Effector memory CD4-positive, alpha-beta T cell (primary cell): ENCODE data around the gene TAF11L2.
"Not testable (repeated sequence)": the region's sequence is repeated elsewhere in the genome, so short reads cannot be mapped to it uniquely, and the experiment has no call there.

Experiments used
- DNase-seq, 3 donors: peaks; one replicate each; pipeline ENCODE4 v3.0.0-alpha.2; 2020
- H3K27ac ChIP-seq: 2 replicates; pipeline ENCODE4 v1.7.0; 2013; ENCODE audit warnings: mild to moderate bottlenecking, low read length, moderate library complexity; ENCODE audit not compliant: insufficient read depth, poor library complexity, severe bottlenecking
- H3K27me3 ChIP-seq: replicated peaks from 2 replicates; pipeline ENCODE4 v1.7.0; 2013; ENCODE audit warnings: mild to moderate bottlenecking, low read length; ENCODE audit not compliant: insufficient read depth, control insufficient read depth, poor library complexity, severe bottlenecking
- H3K36me3 ChIP-seq: 2 replicates; pipeline ENCODE4 v1.7.0; 2013; ENCODE audit warnings: mild to moderate bottlenecking, low read length, moderate library complexity; ENCODE audit not compliant: control insufficient read depth, insufficient read depth
- H3K4me1 ChIP-seq: 2 replicates; pipeline ENCODE4 v1.7.0; 2013; ENCODE audit warnings: low read length, mild to moderate bottlenecking; ENCODE audit not compliant: control insufficient read depth, insufficient read depth, poor library complexity, severe bottlenecking
- H3K4me3 ChIP-seq: 2 replicates; pipeline ENCODE4 v1.7.0; 2013; ENCODE audit warnings: low read length, low read depth, mild to moderate bottlenecking; ENCODE audit not compliant: insufficient read depth, poor library complexity, severe bottlenecking
- H3K9me3 ChIP-seq: 2 replicates; pipeline ENCODE4 v1.7.0; 2013; ENCODE audit warnings: mild to moderate bottlenecking, low read length, moderate library complexity; ENCODE audit not compliant: control insufficient read depth

Gene TAF11L2

GRCh38 chr5:17519508-17519907 is 21.5 kb downstream of the TAF11L2 start:
- DNase-seq, H3K36me3 ChIP-seq, H3K27ac ChIP-seq, H3K27me3 ChIP-seq, H3K4me3 ChIP-seq, H3K4me1 ChIP-seq, H3K9me3 ChIP-seq: not testable (repeated sequence)

GRCh38 chr5:17521501-17521900 is 23.5 kb downstream of the TAF11L2 start, which contains the start of gene TAF11L4:
Gene TAF11L4, plus strand, starts transcription at chr5:17521801.
- not testable (repeated sequence) for DNase-seq, H3K4me3 ChIP-seq, H3K36me3 ChIP-seq, H3K9me3 ChIP-seq, H3K4me1 ChIP-seq, H3K27me3 ChIP-seq, H3K27ac ChIP-seq

DNA sequence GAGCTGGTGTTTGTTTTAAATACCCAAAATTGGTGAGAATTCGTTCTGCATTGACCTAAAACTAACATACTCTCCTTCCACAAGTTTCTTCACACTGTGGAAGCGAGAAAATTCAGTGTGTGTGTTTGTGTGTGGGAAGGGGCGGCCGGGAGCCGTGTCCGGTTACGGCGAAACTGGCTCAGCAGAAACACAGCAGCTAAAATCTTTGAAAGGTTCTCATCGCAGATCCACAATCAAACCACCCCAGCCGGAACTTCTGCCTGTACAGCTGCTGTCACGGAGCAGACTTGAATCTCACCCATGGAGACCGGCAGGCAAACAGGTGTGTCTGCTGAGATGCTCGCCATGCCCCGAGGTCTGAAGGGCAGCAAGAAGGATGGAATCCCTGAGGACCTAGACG is 26.9 kb downstream of the TAF11L2 start, which contains the start of gene TAF11L5:
TAF11L5 (plus strand) TSS at position 301 of the 400 bp plus-strand sequence.
- not testable (repeated sequence) for H3K4me3 ChIP-seq, H3K27me3 ChIP-seq, H3K27ac ChIP-seq, H3K9me3 ChIP-seq, H3K36me3 ChIP-seq, DNase-seq, H3K4me1 ChIP-seq

DNA sequence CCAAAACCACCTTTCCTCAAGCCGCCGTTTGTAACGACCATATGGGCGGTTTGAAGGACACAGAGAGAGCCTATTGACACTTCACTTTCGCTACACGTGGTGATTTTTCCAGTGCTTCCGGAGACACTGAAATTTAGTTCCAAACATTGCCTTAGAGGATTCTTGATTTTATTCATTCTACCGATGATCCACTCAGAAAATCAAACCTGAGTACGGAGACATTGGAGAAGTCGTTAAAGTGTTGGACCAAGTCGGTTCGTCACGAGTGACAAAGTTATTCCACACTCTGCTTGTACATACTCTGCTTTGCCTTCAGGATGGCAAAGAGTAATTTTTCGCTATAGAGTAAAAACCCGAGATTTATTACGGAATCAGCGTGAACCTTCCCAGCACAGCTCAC is 28.5 kb downstream of the TAF11L2 start:
- H3K4me3 ChIP-seq, H3K27me3 ChIP-seq, H3K36me3 ChIP-seq, H3K27ac ChIP-seq, H3K9me3 ChIP-seq, DNase-seq, H3K4me1 ChIP-seq: not testable (repeated sequence)

DNA sequence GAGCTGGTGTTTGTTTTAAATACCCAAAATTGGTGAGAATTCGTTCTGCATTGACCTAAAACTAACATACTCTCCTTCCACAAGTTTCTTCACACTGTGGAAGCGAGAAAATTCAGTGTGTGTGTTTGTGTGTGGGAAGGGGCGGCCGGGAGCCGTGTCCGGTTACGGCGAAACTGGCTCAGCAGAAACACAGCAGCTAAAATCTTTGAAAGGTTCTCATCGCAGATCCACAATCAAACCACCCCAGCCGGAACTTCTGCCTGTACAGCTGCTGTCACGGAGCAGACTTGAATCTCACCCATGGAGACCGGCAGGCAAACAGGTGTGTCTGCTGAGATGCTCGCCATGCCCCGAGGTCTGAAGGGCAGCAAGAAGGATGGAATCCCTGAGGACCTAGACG is 30.3 kb downstream of the TAF11L2 start, which contains the start of gene TAF11L6:
TAF11L6 (plus strand) TSS at position 301 of the 400 bp plus-strand sequence.
- H3K27me3 ChIP-seq, H3K9me3 ChIP-seq, H3K4me1 ChIP-seq, DNase-seq, H3K36me3 ChIP-seq, H3K4me3 ChIP-seq, H3K27ac ChIP-seq: not testable (repeated sequence)
